ENCODE results near the gene VIL1.

DNA sequence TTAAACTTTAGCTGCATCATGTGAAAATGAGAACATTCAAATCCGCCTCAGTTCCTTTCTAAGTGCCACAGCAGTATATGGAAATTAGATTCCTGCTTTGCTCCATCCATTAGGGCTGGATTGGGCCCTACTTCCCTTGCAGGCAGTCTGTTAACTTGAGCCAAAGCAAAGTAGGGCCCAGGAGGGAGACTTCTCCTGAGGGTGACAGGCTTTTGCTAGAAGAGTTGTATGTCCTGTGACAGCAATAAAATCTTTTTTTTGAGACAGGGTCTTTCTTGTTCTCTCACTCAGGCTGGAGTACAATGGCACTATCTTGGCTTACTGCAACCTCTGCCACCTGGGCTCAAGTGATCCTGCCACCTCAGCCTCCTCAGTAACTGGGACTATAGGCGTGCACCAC lies 28.1 kb downstream of the VIL1 start:
- no peak for TF ChIP-seq POLR2A (IDR thresholded peaks at IDR 0.05)
- TF ChIP-seq, protein P1, sequence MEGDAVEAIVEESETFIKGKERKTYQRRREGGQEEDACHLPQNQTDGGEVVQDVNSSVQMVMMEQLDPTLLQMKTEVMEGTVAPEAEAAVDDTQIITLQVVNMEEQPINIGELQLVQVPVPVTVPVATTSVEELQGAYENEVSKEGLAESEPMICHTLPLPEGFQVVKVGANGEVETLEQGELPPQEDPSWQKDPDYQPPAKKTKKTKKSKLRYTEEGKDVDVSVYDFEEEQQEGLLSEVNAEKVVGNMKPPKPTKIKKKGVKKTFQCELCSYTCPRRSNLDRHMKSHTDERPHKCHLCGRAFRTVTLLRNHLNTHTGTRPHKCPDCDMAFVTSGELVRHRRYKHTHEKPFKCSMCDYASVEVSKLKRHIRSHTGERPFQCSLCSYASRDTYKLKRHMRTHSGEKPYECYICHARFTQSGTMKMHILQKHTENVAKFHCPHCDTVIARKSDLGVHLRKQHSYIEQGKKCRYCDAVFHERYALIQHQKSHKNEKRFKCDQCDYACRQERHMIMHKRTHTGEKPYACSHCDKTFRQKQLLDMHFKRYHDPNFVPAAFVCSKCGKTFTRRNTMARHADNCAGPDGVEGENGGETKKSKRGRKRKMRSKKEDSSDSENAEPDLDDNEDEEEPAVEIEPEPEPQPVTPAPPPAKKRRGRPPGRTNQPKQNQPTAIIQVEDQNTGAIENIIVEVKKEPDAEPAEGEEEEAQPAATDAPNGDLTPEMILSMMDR (IDR thresholded peaks at IDR 0.05): no peak

All from ovary (tissue), 3 donors.